ENCODE results near the gene NRROS. TPM values are rescaled to one million over a fixed set of nuclear protein-coding genes. Genes with fewer than 3 reads are reported as not detected.
A peak's percentile ranks its signal among the peaks of the same experiment; 100 is the strongest.

Gene NRROS
- total and polyA plus RNA-seq, 2 of the 13 experiments (the other 11 are each of a cell fraction or from before 2014, with no cell fraction given): not detected

- TF ChIP-seq CSRNP2 (CRISPR knock-in tag; conservative IDR thresholded peaks at IDR 0.05; ENCODE audit: low read depth) (no peak), ZNF574 (CRISPR knock-in tag; IDR thresholded peaks at IDR 0.05) (no peak), ZNF160 (CRISPR knock-in tag; IDR thresholded peaks at IDR 0.05) (no peak), ZNF567 (CRISPR knock-in tag; IDR thresholded peaks at IDR 0.05; ENCODE audit: borderline replicate concordance) (no peak), HNRNPH1 (optimal IDR thresholded peaks at IDR 0.05; ENCODE audit: low read depth, low read length) (no peak), DPF2 (CRISPR knock-in tag; IDR thresholded peaks at IDR 0.05; ENCODE audit: borderline replicate concordance, low read depth) (no peak), HIVEP1 (CRISPR knock-in tag; IDR thresholded peaks at IDR 0.05) (no peak)
Observed at GRCh38 chr3:196602673-196603072, 36.8 kb upstream of the NRROS start (continued).

GRCh38 chr3:196603683-196604082 is 35.8 kb upstream of the NRROS start:
- no peaks in the 10 kb centered on the region for H3K9me3 ChIP-seq (ENCODE audit: low read length)
- ATAC-seq (peak; percentile 59), DNase-seq (ENCODE audit: low spot score) (no peak), FAIRE-seq (no peak)
- no peak overlapping the region; the same call in 1 of the 2 replicates for H3K4me2 ChIP-seq (ENCODE audit: low read depth, low read length)
- H3K4me1 ChIP-seq (ENCODE audit: insufficient read depth, low read length): peaks cover 27% of the 10 kb centered on the region
- H2AFZ ChIP-seq (ENCODE audit: low read length): no peak overlapping the region
- ChIA-PET CTCF (ENCODE audit: low intra/inter-chr PET ratio, low total read pairs) (no interaction called here), POLR2A (interaction anchor here (1.0 kb wide), 1 partner anchor 28 kb away, joined by 3 read pairs; no protein-coding TSS in a partner anchor)
- no peaks in the 10 kb centered on the region for H4K20me1 ChIP-seq (ENCODE audit: insufficient read depth, low read length)
- no TSS peak for BruUV-seq (replicated peaks)
- in situ Hi-C loops (cut with HindIII; ENCODE audit: extremely low pct_ligation_motif_present, low pct_unique_long_range_greater_than_20kb): no loop called here
- no peaks in the 10 kb centered on the region for H3K36me3 ChIP-seq (replicated peaks in 1 of 2; ENCODE audit: control insufficient read depth in 1 of 2, insufficient read depth in 2 of 2, low read length in 2 of 2)
- no peak overlapping the region for H3K9ac ChIP-seq (ENCODE audit: insufficient read depth, low read depth, low read length)
- no peak overlapping the region for H3K4me3 ChIP-seq (replicated peaks in 1 of 3; ENCODE audit: insufficient read depth in 1 of 3, low read depth in 2 of 3, low read length in 3 of 3)
- no peak for TF ChIP-seq ZNF468 (CRISPR knock-in tag; IDR thresholded peaks at IDR 0.05)
- no peak for TF ChIP-seq MLLT10 (CRISPR knock-in tag; IDR thresholded peaks at IDR 0.05)
- TF ChIP-seq PRMT3 (CRISPR knock-in tag; IDR thresholded peaks at IDR 0.05; ENCODE audit: borderline replicate concordance, low read depth): no peak
- TF ChIP-seq ZNF432 (CRISPR knock-in tag; IDR thresholded peaks at IDR 0.05; ENCODE audit: borderline replicate concordance): no peak
- peak; percentile 63 for TF ChIP-seq BCL6 (CRISPR knock-in tag; IDR thresholded peaks at IDR 0.05)
- no peak for TF ChIP-seq ZNF292 (CRISPR knock-in tag; IDR thresholded peaks at IDR 0.05; ENCODE audit: borderline replicate concordance, low read depth)
- TF ChIP-seq RARA (CRISPR knock-in tag; IDR thresholded peaks at IDR 0.05): peak; percentile 42
- no peak overlapping the region for H3K27ac ChIP-seq (ENCODE audit: extremely low read length, insufficient read depth, low read length)
- H3K79me2 ChIP-seq (ENCODE audit: insufficient read depth, low read length): no peaks in the 10 kb centered on the region
- 34% methylated on average over 7 of the region's 7 CpGs for WGBS (ENCODE audit: low lambda C conversion rate)
- intact Hi-C loops (cut with micrococcal nuclease; ENCODE audit: unreplicated experiment): no loop called here
- peaks cover 2 to 25% of the 10 kb centered on the region in 2 experiments; a peak in 4 of 5 replicates for H3K27me3 ChIP-seq (ENCODE audit: control insufficient read depth in 1 of 2, insufficient read depth in 2 of 2, low read length in 2 of 2)

All from HepG2 (cell line).